DOHH2 (cell line): ENCODE data around the gene MPND.
A peak's percentile ranks its signal among the peaks of the same experiment; 100 is the strongest.

Source experiments
- H3F3A ChIP-seq: fragments of 200-600 bp; sonication (generic), shearing (Covaris generic); 2 replicates; pipeline ENCODE4 v1.6.0; 2016; ENCODE audit warnings: antibody characterized with exemption, mild to moderate bottlenecking; ENCODE audit not compliant: control insufficient read depth, insufficient read depth
- H3K27ac ChIP-seq: fragments of 200-600 bp; sonication (generic); 2 replicates; pipeline ENCODE4 v1.5.1; 2014; ENCODE audit warnings: low read depth, mild to moderate bottlenecking, low read length, moderate library complexity
- H3K27me3 ChIP-seq: fragments of 200-600 bp; sonication (generic); 2 replicates; pipeline ENCODE4 v1.6.1; 2014; ENCODE audit warnings: mild to moderate bottlenecking, low read length, mixed read lengths; ENCODE audit not compliant: control insufficient read depth
- H3K36me3 ChIP-seq: fragments of 200-600 bp; sonication (generic); 2 replicates; pipeline ENCODE4 v1.6.1; 2014; ENCODE audit warnings: mild to moderate bottlenecking, low read length, moderate library complexity, mixed read lengths; ENCODE audit not compliant: control insufficient read depth
- H3K4me1 ChIP-seq: fragments of 200-600 bp; sonication (generic); 2 replicates; pipeline ENCODE4 v1.6.1; 2014; ENCODE audit warnings: mild to moderate bottlenecking, low read length, mixed read lengths; ENCODE audit not compliant: control insufficient read depth
- H3K4me2 ChIP-seq: fragments of 200-600 bp; sonication (generic); 2 replicates; pipeline ENCODE4 v1.6.0; 2014; ENCODE audit warnings: mild to moderate bottlenecking, low read length, moderate library complexity
- H3K4me3 ChIP-seq: fragments of 200-600 bp; sonication (generic); 2 replicates; pipeline ENCODE4 v1.5.1; 2014; ENCODE audit warnings: mild to moderate bottlenecking, low read length, mixed read lengths
- H3K79me2 ChIP-seq: fragments of 200-600 bp; sonication (generic); 2 replicates; pipeline ENCODE4 v1.6.1; 2014; ENCODE audit warnings: mild to moderate bottlenecking, low read length, mixed read lengths; ENCODE audit not compliant: control insufficient read depth
- H3K9me2 ChIP-seq: fragments of 200-600 bp; sonication (generic); replicated peaks from 2 replicates; pipeline ENCODE4 v1.6.1; 2014; ENCODE audit warnings: mild to moderate bottlenecking, low read length, mixed read lengths; ENCODE audit not compliant: control insufficient read depth
- H3K9me3 ChIP-seq: fragments of 200-600 bp; sonication (generic); 2 replicates; pipeline ENCODE4 v1.6.1; 2014; ENCODE audit warnings: antibody characterized with exemption, low read length, mixed read lengths; ENCODE audit not compliant: control insufficient read depth, insufficient read depth
- H4K20me1 ChIP-seq: fragments of 200-600 bp; sonication (generic); 2 replicates; pipeline ENCODE4 v1.6.0; 2014; ENCODE audit warnings: low read depth, mild to moderate bottlenecking, antibody characterized with exemption, low read length, moderate library complexity; ENCODE audit not compliant: control insufficient read depth, insufficient read depth
- CTCF ChIP-seq: fragments of 200-600 bp; sonication (generic); IDR thresholded peaks from one replicate; pipeline ENCODE4 v1.5.1; 2014; ENCODE audit warnings: antibody characterized with exemption, mild to moderate bottlenecking, low read depth, low read length; ENCODE audit not compliant: poor library complexity, severe bottlenecking
- EZH2phosphoT487 ChIP-seq: fragments of 200-600 bp; sonication (generic); IDR thresholded peaks from 2 replicates; pipeline ENCODE4 v1.6.1; 2017; ENCODE audit warnings: borderline replicate concordance, mild to moderate bottlenecking, antibody characterized with exemption, low read length, moderate library complexity, mixed read lengths

The MPND gene

GRCh38 chr19:4368128-4368820 lies 24.9 kb downstream of the MPND start:
- Histone ChIP-seq H3F3A (0 out of 2 replicates have a peak, but pooled peaks cover 3% of the 10 kb centered on the region), H3K4me3 (no peak overlapping the region), H3K4me1 (peaks cover 46% of the 10 kb centered on the region), H3K79me2 (peaks cover 47% of the 10 kb centered on the region), H3K9me3 (no peaks in the 10 kb centered on the region), H4K20me1 (peaks cover 10% of the 10 kb centered on the region), H3K27me3 (no peaks in the 10 kb centered on the region), H3K36me3 (peaks cover 42% of the 10 kb centered on the region), H3K9me2 (no peaks in the 10 kb centered on the region), H3K4me2 (peak overlapping the region; percentile 70), H3K27ac (peak overlapping the region; percentile 82)
- TF ChIP-seq CTCF (no peak), EZH2phosphoT487 (no peak)

GRCh38 chr19:4369109-4369887 lies 25.9 kb downstream of the MPND start:
- H4K20me1 ChIP-seq = peaks cover 16% of the 10 kb centered on the region
- peak overlapping the region; percentile 82 for H3K27ac ChIP-seq
- H3K4me2 ChIP-seq = peak overlapping the region; percentile 70
- H3K4me3 ChIP-seq = peak overlapping the region; percentile 68
- H3K4me1 ChIP-seq = peaks cover 46% of the 10 kb centered on the region
- no peaks in the 10 kb centered on the region for H3K9me3 ChIP-seq
- H3F3A ChIP-seq = 0 out of 2 replicates have a peak, but pooled peaks cover 3% of the 10 kb centered on the region
- TF ChIP-seq EZH2phosphoT487 (no peak), CTCF (no peak)
- no peaks in the 10 kb centered on the region for H3K27me3 ChIP-seq
- no peaks in the 10 kb centered on the region for H3K9me2 ChIP-seq
- H3K36me3 ChIP-seq = peaks cover 32% of the 10 kb centered on the region
- H3K79me2 ChIP-seq = peaks cover 57% of the 10 kb centered on the region

- Histone ChIP-seq H3K4me2 (peak overlapping the region; percentile 70), H3K9me2 (no peaks in the 10 kb centered on the region), H3K9me3 (no peaks in the 10 kb centered on the region), H3K79me2 (peaks cover 63% of the 10 kb centered on the region), H3K4me1 (peaks cover 51% of the 10 kb centered on the region), H3K27me3 (no peaks in the 10 kb centered on the region), H3F3A (0 out of 2 replicates have a peak, but pooled peaks cover 3% of the 10 kb centered on the region), H3K4me3 (peak overlapping the region; percentile 68), H3K27ac (peak overlapping the region; percentile 82), H3K36me3 (peaks cover 32% of the 10 kb centered on the region), H4K20me1 (peaks cover 21% of the 10 kb centered on the region)
- TF ChIP-seq CTCF (peak; percentile 76), EZH2phosphoT487 (no peak)
Measured at GRCh38 chr19:4369888-4370260, 26.5 kb downstream of the MPND start.
